GM23338 (cell line): Measurements from ENCODE around the gene FAM193B. TPM values are rescaled to one million over a fixed set of nuclear protein-coding genes. Genes with fewer than 3 reads are reported as not detected.

Experiments used
- ATAC-seq: fragments of 200-7000 bp; cut with Tn5 transposase; 3 replicates; pipeline ENCODE4 v1.9.1; 2020
- DNase-seq: peaks from one replicate; pipeline ENCODE4 v3.0.0-alpha.2; 2015; ENCODE audit warnings: low spot score
- H2AFZ ChIP-seq: fragments of 200-600 bp; sonication (generic); 2 replicates; pipeline ENCODE4 v1.8.0; 2016; ENCODE audit warnings: antibody characterized with exemption, mild to moderate bottlenecking, moderate library complexity
- H3F3A ChIP-seq: fragments of 200-600 bp; sonication (generic); replicated peaks from 2 replicates; pipeline ENCODE4 v1.8.0; 2017; ENCODE audit warnings: antibody characterized with exemption, mixed run types, low read depth
- H3K27ac ChIP-seq: fragments of 200-600 bp; sonication (generic); 2 replicates; pipeline ENCODE4 v1.6.1; 2016; ENCODE audit warnings: low read depth
- H3K27me3 ChIP-seq: fragments of 200-600 bp; sonication (generic); 2 replicates; pipeline ENCODE4 v1.8.0; 2016; ENCODE audit warnings: mild to moderate bottlenecking, mixed run types, moderate library complexity; ENCODE audit not compliant: insufficient read depth
- H3K36me3 ChIP-seq: fragments of 200-600 bp; sonication (generic); 2 replicates; pipeline ENCODE4 v1.8.0; 2016; ENCODE audit warnings: mild to moderate bottlenecking; ENCODE audit not compliant: insufficient read depth
- H3K4me1 ChIP-seq: fragments of 200-600 bp; sonication (generic); 2 replicates; pipeline ENCODE4 v1.8.0; 2016; ENCODE audit warnings: mild to moderate bottlenecking, moderate library complexity; ENCODE audit not compliant: insufficient read depth
- H3K4me2 ChIP-seq: fragments of 200-600 bp; sonication (generic); 2 replicates; pipeline ENCODE4 v1.7.1; 2017; ENCODE audit warnings: mixed run types
- H3K4me3 ChIP-seq: fragments of 200-600 bp; sonication (generic); 2 replicates; pipeline ENCODE4 v1.6.1; 2016; ENCODE audit warnings: mixed run types
- H3K79me2 ChIP-seq: fragments of 200-600 bp; sonication (generic); replicated peaks from 2 replicates; pipeline ENCODE4 v1.8.0; 2017; ENCODE audit warnings: mild to moderate bottlenecking; ENCODE audit not compliant: insufficient read depth
- H3K9me2 ChIP-seq: fragments of 200-600 bp; sonication (generic); 2 replicates; pipeline ENCODE4 v1.8.0; 2017; ENCODE audit not compliant: insufficient read depth
- H4K20me1 ChIP-seq: fragments of 200-600 bp; sonication (generic); replicated peaks from 2 replicates; pipeline ENCODE4 v1.8.0; 2017; ENCODE audit warnings: mild to moderate bottlenecking; ENCODE audit not compliant: insufficient read depth
- H3K27ac Mint-ChIP-seq: 2 replicates; pipeline ENCODE4 v1.8.0; 2020; ENCODE audit warnings: inconsistent platforms, mild to moderate bottlenecking, moderate library complexity, mixed read lengths
- H3K27me3 Mint-ChIP-seq: 3 replicates; pipeline ENCODE4 v1.8.0; 2022; ENCODE audit warnings: low read depth, mild to moderate bottlenecking, moderate library complexity, mixed read lengths, inconsistent platforms; ENCODE audit not compliant: insufficient read depth, poor library complexity
- H3K36me3 Mint-ChIP-seq: 3 replicates; pipeline ENCODE4 v1.8.0; 2021; ENCODE audit warnings: low read depth, mild to moderate bottlenecking, inconsistent platforms, moderate library complexity, mixed read lengths
- H3K4me1 Mint-ChIP-seq: 3 replicates; pipeline ENCODE4 v1.8.0; 2020; ENCODE audit warnings: mild to moderate bottlenecking, inconsistent platforms, mixed read lengths
- H3K4me3 Mint-ChIP-seq: 3 replicates; pipeline ENCODE4 v1.8.0; 2021; ENCODE audit warnings: moderate library complexity, mild to moderate bottlenecking, inconsistent platforms, mixed read lengths
- H3K9me3 Mint-ChIP-seq: 3 replicates; pipeline ENCODE4 v1.8.0; 2020; ENCODE audit warnings: moderate library complexity, mild to moderate bottlenecking, inconsistent platforms, mixed read lengths
- CREB1 ChIP-seq: fragments of 250-450 bp; sonication (Bioruptor Pico); IDR thresholded peaks from 2 replicates; pipeline ENCODE4 v1.5.0; 2020; ENCODE audit warnings: low read depth, mild to moderate bottlenecking, moderate library complexity
- EZH2 ChIP-seq: fragments of 200-600 bp; sonication (generic); IDR thresholded peaks from one replicate; pipeline ENCODE4 v1.8.0; 2017; ENCODE audit warnings: antibody characterized with exemption, mild to moderate bottlenecking, low read depth; ENCODE audit not compliant: unreplicated experiment
- EZH2phosphoT487 ChIP-seq: fragments of 200-600 bp; sonication (generic); IDR thresholded peaks from one replicate; pipeline ENCODE4 v1.8.1; 2018; ENCODE audit warnings: antibody characterized with exemption; ENCODE audit not compliant: unreplicated experiment
- JUNB ChIP-seq: IDR thresholded peaks from one replicate; pipeline ENCODE4 v1.6.1; 2016; ENCODE audit warnings: antibody characterized with exemption; ENCODE audit not compliant: unreplicated experiment
- NANOG ChIP-seq: IDR thresholded peaks from 2 replicates; pipeline ENCODE4 v1.6.1; 2016; ENCODE audit warnings: antibody characterized with exemption, borderline replicate concordance
- POLR2AphosphoS5 ChIP-seq: IDR thresholded peaks from 2 replicates; pipeline ENCODE4 v1.6.1; 2016; ENCODE audit warnings: antibody characterized with exemption, low read depth
- STAT1 ChIP-seq: IDR thresholded peaks from one replicate; pipeline ENCODE4 v1.6.1; 2016; ENCODE audit warnings: antibody characterized with exemption; ENCODE audit not compliant: unreplicated experiment
- ZNF114 ChIP-seq: fragments of 250-450 bp; sonication (Bioruptor Pico); IDR thresholded peaks from 2 replicates; pipeline ENCODE4 v1.5.0; 2020; ENCODE audit warnings: mild to moderate bottlenecking, moderate library complexity
- ZNF331 ChIP-seq: fragments of 250-450 bp; sonication (Bioruptor Pico); IDR thresholded peaks from 2 replicates; pipeline ENCODE4 v1.5.0; 2020; ENCODE audit warnings: low read depth, mild to moderate bottlenecking, moderate library complexity
- polyA plus RNA-seq: library from polyadenylated mRNA; unstranded; fragments of >200 nt; fragmentation: Nextera tagmentation; extraction: Ambion mirVana; gene quantifications from 2 replicates; pipeline ENCODE4 v1.2.1, GENCODE V29; 2016
- total RNA-seq: library from RNA; depleted of rRNA; stranded (reverse); fragments of >200 nt; shearing (Covaris generic); gene quantifications from 2 replicates; pipeline ENCODE4 v1.2.3, GENCODE V29; 2014
- TF ChIP-seq, protein P1 (sequence below): IDR thresholded peaks from 2 replicates; pipeline ENCODE4 v1.6.1; 2016; ENCODE audit warnings: antibody characterized with exemption
- TF ChIP-seq, protein P2 (sequence below): fragments of 250-450 bp; sonication (Bioruptor Pico); IDR thresholded peaks from 2 replicates; pipeline ENCODE4 v1.5.0; 2020; ENCODE audit warnings: mild to moderate bottlenecking, moderate library complexity
- TF ChIP-seq, protein P3 (sequence below): IDR thresholded peaks from one replicate; pipeline ENCODE4 v1.6.1; 2018; ENCODE audit warnings: antibody characterized with exemption; ENCODE audit not compliant: unreplicated experiment
- TF ChIP-seq, protein P4 (sequence below), 2 experiments: fragments of 200-600 bp in 1 of 2; sonication (generic) in 1 of 2; conservative IDR thresholded peaks; 2 replicates each; pipeline versions ENCODE4 v1.5.1 to v1.6.1; 2016 to 2017; ENCODE audit warnings: antibody characterized with exemption in 2 of 2, low read depth in 2 of 2, mild to moderate bottlenecking in 2 of 2, moderate library complexity in 1 of 2

FAM193B gene
- total and polyA plus RNA-seq, 2 experiments from 2014 or later, result 44.4 to 58.6 TPM

- ATAC-seq (no peak), DNase-seq (no peak)
- H3K4me3 ChIP-seq, result no peak overlapping the region
- H3K4me1 ChIP-seq, result peaks cover 10% of the 10 kb centered on the region; the same call in 1 of the 2 replicates
- H3K4me2 ChIP-seq, result no peak overlapping the region
- H3K27ac ChIP-seq, result no peak overlapping the region
- H3K36me3 ChIP-seq, result peaks cover 11% of the 10 kb centered on the region; the same call in 1 of the 2 replicates
- H3K27me3 ChIP-seq, result no peaks in the 10 kb centered on the region
- TF ChIP-seq NANOG (no peak), CREB1 (CRISPR knock-in tag) (no peak), ZNF331 (no peak), EZH2 (no peak), ZNF114 (CRISPR knock-in tag) (no peak), JUNB (no peak), POLR2AphosphoS5 (no peak), STAT1 (no peak), EZH2phosphoT487 (no peak)
- TF ChIP-seq, protein P1, sequence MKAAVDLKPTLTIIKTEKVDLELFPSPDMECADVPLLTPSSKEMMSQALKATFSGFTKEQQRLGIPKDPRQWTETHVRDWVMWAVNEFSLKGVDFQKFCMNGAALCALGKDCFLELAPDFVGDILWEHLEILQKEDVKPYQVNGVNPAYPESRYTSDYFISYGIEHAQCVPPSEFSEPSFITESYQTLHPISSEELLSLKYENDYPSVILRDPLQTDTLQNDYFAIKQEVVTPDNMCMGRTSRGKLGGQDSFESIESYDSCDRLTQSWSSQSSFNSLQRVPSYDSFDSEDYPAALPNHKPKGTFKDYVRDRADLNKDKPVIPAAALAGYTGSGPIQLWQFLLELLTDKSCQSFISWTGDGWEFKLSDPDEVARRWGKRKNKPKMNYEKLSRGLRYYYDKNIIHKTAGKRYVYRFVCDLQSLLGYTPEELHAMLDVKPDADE, result no peak
- TF ChIP-seq, protein P2, sequence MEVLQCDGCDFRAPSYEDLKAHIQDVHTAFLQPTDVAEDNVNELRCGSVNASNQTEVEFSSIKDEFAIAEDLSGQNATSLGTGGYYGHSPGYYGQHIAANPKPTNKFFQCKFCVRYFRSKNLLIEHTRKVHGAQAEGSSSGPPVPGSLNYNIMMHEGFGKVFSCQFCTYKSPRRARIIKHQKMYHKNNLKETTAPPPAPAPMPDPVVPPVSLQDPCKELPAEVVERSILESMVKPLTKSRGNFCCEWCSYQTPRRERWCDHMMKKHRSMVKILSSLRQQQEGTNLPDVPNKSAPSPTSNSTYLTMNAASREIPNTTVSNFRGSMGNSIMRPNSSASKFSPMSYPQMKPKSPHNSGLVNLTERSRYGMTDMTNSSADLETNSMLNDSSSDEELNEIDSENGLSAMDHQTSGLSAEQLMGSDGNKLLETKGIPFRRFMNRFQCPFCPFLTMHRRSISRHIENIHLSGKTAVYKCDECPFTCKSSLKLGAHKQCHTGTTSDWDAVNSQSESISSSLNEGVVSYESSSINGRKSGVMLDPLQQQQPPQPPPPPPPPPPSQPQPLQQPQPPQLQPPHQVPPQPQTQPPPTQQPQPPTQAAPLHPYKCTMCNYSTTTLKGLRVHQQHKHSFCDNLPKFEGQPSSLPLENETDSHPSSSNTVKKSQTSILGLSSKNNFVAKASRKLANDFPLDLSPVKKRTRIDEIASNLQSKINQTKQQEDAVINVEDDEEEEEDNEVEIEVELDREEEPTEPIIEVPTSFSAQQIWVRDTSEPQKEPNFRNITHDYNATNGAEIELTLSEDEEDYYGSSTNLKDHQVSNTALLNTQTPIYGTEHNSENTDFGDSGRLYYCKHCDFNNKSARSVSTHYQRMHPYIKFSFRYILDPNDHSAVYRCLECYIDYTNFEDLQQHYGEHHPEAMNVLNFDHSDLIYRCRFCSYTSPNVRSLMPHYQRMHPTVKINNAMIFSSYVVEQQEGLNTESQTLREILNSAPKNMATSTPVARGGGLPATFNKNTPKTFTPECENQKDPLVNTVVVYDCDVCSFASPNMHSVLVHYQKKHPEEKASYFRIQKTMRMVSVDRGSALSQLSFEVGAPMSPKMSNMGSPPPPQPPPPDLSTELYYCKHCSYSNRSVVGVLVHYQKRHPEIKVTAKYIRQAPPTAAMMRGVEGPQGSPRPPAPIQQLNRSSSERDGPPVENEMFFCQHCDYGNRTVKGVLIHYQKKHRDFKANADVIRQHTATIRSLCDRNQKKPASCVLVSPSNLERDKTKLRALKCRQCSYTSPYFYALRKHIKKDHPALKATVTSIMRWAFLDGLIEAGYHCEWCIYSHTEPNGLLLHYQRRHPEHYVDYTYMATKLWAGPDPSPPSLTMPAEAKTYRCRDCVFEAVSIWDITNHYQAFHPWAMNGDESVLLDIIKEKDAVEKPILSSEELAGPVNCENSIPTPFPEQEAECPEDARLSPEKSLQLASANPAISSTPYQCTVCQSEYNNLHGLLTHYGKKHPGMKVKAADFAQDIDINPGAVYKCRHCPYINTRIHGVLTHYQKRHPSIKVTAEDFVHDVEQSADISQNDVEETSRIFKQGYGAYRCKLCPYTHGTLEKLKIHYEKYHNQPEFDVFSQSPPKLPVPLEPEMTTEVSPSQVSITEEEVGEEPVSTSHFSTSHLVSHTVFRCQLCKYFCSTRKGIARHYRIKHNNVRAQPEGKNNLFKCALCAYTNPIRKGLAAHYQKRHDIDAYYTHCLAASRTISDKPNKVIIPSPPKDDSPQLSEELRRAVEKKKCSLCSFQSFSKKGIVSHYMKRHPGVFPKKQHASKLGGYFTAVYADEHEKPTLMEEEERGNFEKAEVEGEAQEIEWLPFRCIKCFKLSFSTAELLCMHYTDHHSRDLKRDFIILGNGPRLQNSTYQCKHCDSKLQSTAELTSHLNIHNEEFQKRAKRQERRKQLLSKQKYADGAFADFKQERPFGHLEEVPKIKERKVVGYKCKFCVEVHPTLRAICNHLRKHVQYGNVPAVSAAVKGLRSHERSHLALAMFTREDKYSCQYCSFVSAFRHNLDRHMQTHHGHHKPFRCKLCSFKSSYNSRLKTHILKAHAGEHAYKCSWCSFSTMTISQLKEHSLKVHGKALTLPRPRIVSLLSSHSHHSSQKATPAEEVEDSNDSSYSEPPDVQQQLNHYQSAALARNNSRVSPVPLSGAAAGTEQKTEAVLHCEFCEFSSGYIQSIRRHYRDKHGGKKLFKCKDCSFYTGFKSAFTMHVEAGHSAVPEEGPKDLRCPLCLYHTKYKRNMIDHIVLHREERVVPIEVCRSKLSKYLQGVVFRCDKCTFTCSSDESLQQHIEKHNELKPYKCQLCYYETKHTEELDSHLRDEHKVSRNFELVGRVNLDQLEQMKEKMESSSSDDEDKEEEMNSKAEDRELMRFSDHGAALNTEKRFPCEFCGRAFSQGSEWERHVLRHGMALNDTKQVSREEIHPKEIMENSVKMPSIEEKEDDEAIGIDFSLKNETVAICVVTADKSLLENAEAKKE (CRISPR knock-in tag), result no peak
- TF ChIP-seq, protein P3, sequence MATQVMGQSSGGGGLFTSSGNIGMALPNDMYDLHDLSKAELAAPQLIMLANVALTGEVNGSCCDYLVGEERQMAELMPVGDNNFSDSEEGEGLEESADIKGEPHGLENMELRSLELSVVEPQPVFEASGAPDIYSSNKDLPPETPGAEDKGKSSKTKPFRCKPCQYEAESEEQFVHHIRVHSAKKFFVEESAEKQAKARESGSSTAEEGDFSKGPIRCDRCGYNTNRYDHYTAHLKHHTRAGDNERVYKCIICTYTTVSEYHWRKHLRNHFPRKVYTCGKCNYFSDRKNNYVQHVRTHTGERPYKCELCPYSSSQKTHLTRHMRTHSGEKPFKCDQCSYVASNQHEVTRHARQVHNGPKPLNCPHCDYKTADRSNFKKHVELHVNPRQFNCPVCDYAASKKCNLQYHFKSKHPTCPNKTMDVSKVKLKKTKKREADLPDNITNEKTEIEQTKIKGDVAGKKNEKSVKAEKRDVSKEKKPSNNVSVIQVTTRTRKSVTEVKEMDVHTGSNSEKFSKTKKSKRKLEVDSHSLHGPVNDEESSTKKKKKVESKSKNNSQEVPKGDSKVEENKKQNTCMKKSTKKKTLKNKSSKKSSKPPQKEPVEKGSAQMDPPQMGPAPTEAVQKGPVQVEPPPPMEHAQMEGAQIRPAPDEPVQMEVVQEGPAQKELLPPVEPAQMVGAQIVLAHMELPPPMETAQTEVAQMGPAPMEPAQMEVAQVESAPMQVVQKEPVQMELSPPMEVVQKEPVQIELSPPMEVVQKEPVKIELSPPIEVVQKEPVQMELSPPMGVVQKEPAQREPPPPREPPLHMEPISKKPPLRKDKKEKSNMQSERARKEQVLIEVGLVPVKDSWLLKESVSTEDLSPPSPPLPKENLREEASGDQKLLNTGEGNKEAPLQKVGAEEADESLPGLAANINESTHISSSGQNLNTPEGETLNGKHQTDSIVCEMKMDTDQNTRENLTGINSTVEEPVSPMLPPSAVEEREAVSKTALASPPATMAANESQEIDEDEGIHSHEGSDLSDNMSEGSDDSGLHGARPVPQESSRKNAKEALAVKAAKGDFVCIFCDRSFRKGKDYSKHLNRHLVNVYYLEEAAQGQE, result no peak
- TF ChIP-seq, protein P4, sequence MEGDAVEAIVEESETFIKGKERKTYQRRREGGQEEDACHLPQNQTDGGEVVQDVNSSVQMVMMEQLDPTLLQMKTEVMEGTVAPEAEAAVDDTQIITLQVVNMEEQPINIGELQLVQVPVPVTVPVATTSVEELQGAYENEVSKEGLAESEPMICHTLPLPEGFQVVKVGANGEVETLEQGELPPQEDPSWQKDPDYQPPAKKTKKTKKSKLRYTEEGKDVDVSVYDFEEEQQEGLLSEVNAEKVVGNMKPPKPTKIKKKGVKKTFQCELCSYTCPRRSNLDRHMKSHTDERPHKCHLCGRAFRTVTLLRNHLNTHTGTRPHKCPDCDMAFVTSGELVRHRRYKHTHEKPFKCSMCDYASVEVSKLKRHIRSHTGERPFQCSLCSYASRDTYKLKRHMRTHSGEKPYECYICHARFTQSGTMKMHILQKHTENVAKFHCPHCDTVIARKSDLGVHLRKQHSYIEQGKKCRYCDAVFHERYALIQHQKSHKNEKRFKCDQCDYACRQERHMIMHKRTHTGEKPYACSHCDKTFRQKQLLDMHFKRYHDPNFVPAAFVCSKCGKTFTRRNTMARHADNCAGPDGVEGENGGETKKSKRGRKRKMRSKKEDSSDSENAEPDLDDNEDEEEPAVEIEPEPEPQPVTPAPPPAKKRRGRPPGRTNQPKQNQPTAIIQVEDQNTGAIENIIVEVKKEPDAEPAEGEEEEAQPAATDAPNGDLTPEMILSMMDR (conservative IDR thresholded peaks at IDR 0.05; ENCODE audit: low read depth in 2 of 2), result no peak
- Mint-ChIP-seq H3K4me3 (no peak overlapping the region), H3K9me3 (peaks cover 7% of the 10 kb centered on the region), H3K36me3 (peaks cover 17% of the 10 kb centered on the region), H3K27ac (no peak overlapping the region), H3K27me3 (peaks cover 12% of the 10 kb centered on the region), H3K4me1 (peaks cover 29% of the 10 kb centered on the region)
- no peak overlapping the region for H2AFZ ChIP-seq
- peaks cover 32% of the 10 kb centered on the region for H3K79me2 ChIP-seq
- peaks cover 26% of the 10 kb centered on the region for H4K20me1 ChIP-seq
- H3K9me2 ChIP-seq, result no peaks in the 10 kb centered on the region
- peaks cover 15% of the 10 kb centered on the region for H3F3A ChIP-seq
Observed at GRCh38 chr5:177555665-177556064, 1.3 kb upstream of the FAM193B start.
